HCT116 (cell line): ENCODE measurements around the gene MORN4. TPM values are rescaled to one million over a fixed set of nuclear protein-coding genes. Genes with fewer than 3 reads are reported as not detected.
A peak's percentile ranks its signal among the peaks of the same experiment; 100 is the strongest.

Source experiments
- ATAC-seq: fragments of 200-7000 bp; cut with Tn5 transposase; 2 replicates; pipeline ENCODE4 v1.9.1; 2020; ENCODE audit warnings: mild to moderate bottlenecking, moderate library complexity
- BruUV-seq: library from RNA; stranded (reverse); fragments of 400-500 nt; replicated peaks from 2 replicates; lab custom pipeline; 2021; lab: Mats Ljungman, UMichigan
- CTCF ChIA-PET: fragments of 300-600 bp; sonication (Branson Sonifier 250); formaldehyde crosslinking; loops from one replicate; lab custom pipeline; 2021; ENCODE audit warnings: antibody characterized with exemption; lab: Charles Lee
- POLR2A ChIA-PET: fragments of 300-600, 350-600 bp; sonication (Branson Sonifier 250); formaldehyde crosslinking; loops from one replicate; lab custom pipeline; 2021; ENCODE audit warnings: antibody characterized with exemption; lab: Charles Lee
- RAD21 ChIA-PET, 2 experiments: fragments of 300-600 bp; sonication (Branson Sonifier 250); formaldehyde crosslinking; loops; one replicate each; lab custom pipeline; 2023; ENCODE audit warnings: low total read pairs in 2 of 2; ENCODE audit not compliant: uncharacterized antibody in 2 of 2, unreplicated experiment in 2 of 2, low non-redundant PET in 1 of 2; lab: Charles Lee
- DNase-seq: peaks from one replicate; pipeline ENCODE4 v3.0.0-alpha.2; 2010; ENCODE audit warnings: low read depth, low spot score
- H2AFZ ChIP-seq: fragments of 200-600 bp; shearing (Covaris generic), sonication (generic); 2 replicates; pipeline ENCODE4 v1.6.1; 2017; ENCODE audit warnings: low read depth, mixed run types, mixed read lengths, antibody characterized with exemption, low read length; ENCODE audit not compliant: poor library complexity, severe bottlenecking
- H3K27ac ChIP-seq: 2 replicates; pipeline ENCODE4 v1.5.1; 2012; ENCODE audit warnings: low read depth, low read length
- H3K27me3 ChIP-seq: fragments of 200-600 bp; sonication (generic); 2 replicates; pipeline ENCODE4 v1.6.1; 2016; ENCODE audit warnings: mixed run types, low read length, mixed read lengths; ENCODE audit not compliant: insufficient read depth
- H3K36me3 ChIP-seq, 2 experiments: fragments of 200-500 bp in 1 of 2; fragments of 200-600 bp in 1 of 2; sonication (Bioruptor generic) in 1 of 2; sonication (generic) in 1 of 2; 2 replicates each; pipeline versions ENCODE4 v1.5.1 to v1.6.1; 2014 to 2016; ENCODE audit warnings: low read length in 2 of 2, inconsistent platforms in 1 of 2, mixed read lengths in 1 of 2, mixed run types in 1 of 2; ENCODE audit not compliant: insufficient read depth in 2 of 2, control insufficient read depth in 1 of 2
- H3K4me1 ChIP-seq, 2 experiments: fragments of 200-600 bp in 1 of 2; sonication (generic) in 1 of 2; 2 replicates each; pipeline versions ENCODE4 v1.5.1 to v1.6.1; 2012 to 2017; ENCODE audit warnings: low read length in 2 of 2, inconsistent platforms in 1 of 2, mild to moderate bottlenecking in 1 of 2, mixed read lengths in 1 of 2, mixed run types in 1 of 2, moderate library complexity in 1 of 2; ENCODE audit not compliant: insufficient read depth in 2 of 2, control insufficient read depth in 1 of 2
- H3K4me2 ChIP-seq: fragments of 200-600 bp; sonication (generic); 2 replicates; pipeline ENCODE4 v1.6.1; 2017; ENCODE audit warnings: mixed run types, low read length, mixed read lengths
- H3K4me3 ChIP-seq, 2 experiments: fragments of 200-600 bp in 1 of 2; sonication (generic) in 1 of 2; replicated peaks in 1 of 2; 2 replicates each; pipeline ENCODE4 v1.5.1; 2011 to 2016; ENCODE audit warnings: low read length in 2 of 2, control low read depth in 1 of 2, low read depth in 1 of 2, mild to moderate bottlenecking in 1 of 2, mixed read lengths in 1 of 2, mixed run types in 1 of 2
- H3K79me2 ChIP-seq: fragments of 200-600 bp; sonication (generic); 2 replicates; pipeline ENCODE4 v1.6.1; 2017; ENCODE audit warnings: mild to moderate bottlenecking, mixed run types, low read length, moderate library complexity, mixed read lengths; ENCODE audit not compliant: insufficient read depth
- H3K9ac ChIP-seq: fragments of 200-600 bp; sonication (generic); 2 replicates; pipeline ENCODE4 v1.6.1; 2016; ENCODE audit warnings: low read length, mixed read lengths
- H3K9me2 ChIP-seq: fragments of 200-600 bp; sonication (generic), shearing (Covaris generic); 2 replicates; pipeline ENCODE4 v1.6.1; 2017; ENCODE audit warnings: mixed run types, mild to moderate bottlenecking, moderate library complexity; ENCODE audit not compliant: insufficient read depth
- H3K9me3 ChIP-seq, 2 experiments: fragments of 200-500 bp in 1 of 2; fragments of 200-600 bp in 1 of 2; sonication (Bioruptor generic) in 1 of 2; sonication (generic) in 1 of 2; 2 replicates each; pipeline ENCODE4 v1.6.1; 2014 to 2017; ENCODE audit warnings: low read length in 2 of 2, mixed read lengths in 2 of 2, inconsistent platforms in 1 of 2, low read depth in 1 of 2, mild to moderate bottlenecking in 1 of 2, mixed run types in 1 of 2, moderate library complexity in 1 of 2; ENCODE audit not compliant: control insufficient read depth in 1 of 2, insufficient read depth in 1 of 2
- H4K20me1 ChIP-seq: fragments of 200-600 bp; sonication (generic), shearing (Covaris generic); 2 replicates; pipeline ENCODE4 v1.6.1; 2017; ENCODE audit warnings: mixed run types, mild to moderate bottlenecking, moderate library complexity; ENCODE audit not compliant: insufficient read depth
- CBX3 ChIP-seq: IDR thresholded peaks from 2 replicates; pipeline ENCODE4 v1.6.1; 2012; ENCODE audit warnings: low read depth
- CEBPB ChIP-seq: IDR thresholded peaks from 2 replicates; pipeline ENCODE4 v1.6.1; 2012; ENCODE audit warnings: low read depth
- ELF1 ChIP-seq: IDR thresholded peaks from 2 replicates; pipeline ENCODE4 v1.6.1; 2012; ENCODE audit warnings: low read depth, borderline replicate concordance
- EZH2phosphoT487 ChIP-seq: fragments of 200-600 bp; IDR thresholded peaks from 2 replicates; pipeline ENCODE4 v1.6.1; 2018; ENCODE audit warnings: antibody characterized with exemption, borderline replicate concordance
- FOSL1 ChIP-seq: IDR thresholded peaks from 2 replicates; pipeline ENCODE4 v1.6.1; 2012; ENCODE audit warnings: low read depth
- JUND ChIP-seq: IDR thresholded peaks from 2 replicates; pipeline ENCODE4 v1.6.1; 2012
- MAX ChIP-seq: IDR thresholded peaks from 2 replicates; pipeline ENCODE4 v1.6.1; 2012
- POLR2AphosphoS5 ChIP-seq: IDR thresholded peaks from 2 replicates; pipeline ENCODE4 v1.6.1; 2011; ENCODE audit warnings: mild to moderate bottlenecking, low read depth, low read length, moderate library complexity
- RAD21 ChIP-seq: IDR thresholded peaks from 2 replicates; pipeline ENCODE4 v1.6.1; 2012; ENCODE audit warnings: low read depth, mild to moderate bottlenecking
- SIN3A ChIP-seq: IDR thresholded peaks from 2 replicates; pipeline ENCODE4 v1.6.1; 2012; ENCODE audit warnings: low read depth
- YY1 ChIP-seq: IDR thresholded peaks from 2 replicates; pipeline ENCODE4 v1.6.1; 2011; ENCODE audit warnings: low read length, low read depth, moderate library complexity, mild to moderate bottlenecking; ENCODE audit not compliant: insufficient replicate concordance; ENCODE audit errors: extremely low read depth
- ZFX ChIP-seq: fragments of 450-650 bp; IDR thresholded peaks from 2 replicates; pipeline ENCODE4 v1.6.1; 2017
- ZNF274 ChIP-seq: fragments of 200-500 bp; sonication (Bioruptor generic); IDR thresholded peaks from 2 replicates; pipeline ENCODE4 v1.6.1; 2014; ENCODE audit warnings: mild to moderate bottlenecking, low read depth, low read length, inconsistent platforms
- intact Hi-C: fragments of 100-400 bp; cut with micrococcal nuclease; formaldehyde crosslinking; loops from 2 replicates; pipeline ENCODE4 v1.10.0; 2022
- total RNA-seq: library from RNA; stranded (reverse); gene quantifications from one replicate; pipeline ENCODE4 v1.2.1, GENCODE V29; 2021; ENCODE audit not compliant: unreplicated experiment
- TF ChIP-seq, protein P1 (sequence below): IDR thresholded peaks from 2 replicates; pipeline ENCODE4 v1.6.1; 2011; ENCODE audit warnings: mild to moderate bottlenecking, low read length, moderate library complexity; ENCODE audit not compliant: insufficient replicate concordance; ENCODE audit errors: extremely low read depth
- TF ChIP-seq, protein P2 (sequence below): IDR thresholded peaks from 2 replicates; pipeline ENCODE4 v1.6.1; 2012
- TF ChIP-seq, protein P3 (sequence below), 3 experiments: fragments of 200-600 bp in 1 of 3; sonication (generic) in 1 of 3; IDR thresholded peaks in 2 of 3; conservative IDR thresholded peaks in 1 of 3; 2 replicates each; pipeline ENCODE4 v1.5.1; 2012 to 2017; ENCODE audit warnings: low read depth in 2 of 3, low read length in 2 of 3, antibody characterized with exemption in 1 of 3, borderline replicate concordance in 1 of 3, control low read depth in 1 of 3, mild to moderate bottlenecking in 1 of 3, mixed read lengths in 1 of 3, mixed run types in 1 of 3, moderate library complexity in 1 of 3; ENCODE audit not compliant: insufficient read depth in 1 of 3

MORN4 gene
- total RNA-seq, 1 experiment from 2014 or later = 8.0 TPM

DNA sequence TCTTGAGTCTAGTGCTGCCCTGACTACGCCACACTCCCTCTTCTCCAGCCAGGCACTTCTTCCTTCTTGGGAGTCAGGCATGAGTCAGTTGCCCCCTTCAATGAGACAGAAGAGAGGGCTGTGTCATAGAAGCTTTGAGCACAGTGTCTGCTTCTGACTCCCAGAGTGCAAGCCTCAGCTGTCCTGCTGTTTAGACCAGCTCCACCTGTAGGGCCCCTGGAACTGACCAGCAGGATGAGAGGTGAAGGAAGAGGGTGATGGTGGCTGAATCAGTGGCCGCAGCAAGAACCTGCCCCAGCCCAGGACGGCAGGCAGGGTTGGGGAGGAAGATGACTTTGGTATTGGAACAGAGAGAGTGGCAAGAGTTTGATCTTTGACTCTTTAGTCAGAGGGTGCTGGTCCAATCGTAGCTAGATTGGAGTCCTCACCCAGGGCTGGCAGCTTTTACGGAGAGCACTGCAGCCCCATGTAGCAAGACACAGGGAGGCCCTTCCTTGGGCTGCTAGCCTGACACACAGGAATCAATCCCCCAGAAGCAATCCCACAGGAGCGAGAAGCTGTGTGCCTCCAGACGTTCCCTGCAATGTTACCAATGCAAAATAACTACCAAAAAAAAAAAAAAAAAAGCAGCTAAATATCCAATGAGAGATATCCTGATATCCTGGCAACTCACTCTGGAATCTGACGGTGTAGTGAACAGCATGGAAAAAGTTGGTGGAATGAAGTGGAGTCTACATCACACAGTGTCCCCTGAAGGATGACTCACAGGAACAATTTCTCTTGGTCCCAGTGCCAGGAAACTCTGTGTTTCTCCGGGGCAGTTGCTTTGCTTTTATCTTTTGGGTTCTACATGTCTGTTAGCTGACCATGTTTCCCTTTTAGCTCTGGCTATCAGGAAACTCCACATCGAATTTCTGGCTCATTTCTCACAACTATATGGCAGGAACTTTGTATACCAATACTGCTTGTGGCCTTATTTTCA lies 36.9 kb downstream of the MORN4 start (continued):
- TF ChIP-seq, protein P1, sequence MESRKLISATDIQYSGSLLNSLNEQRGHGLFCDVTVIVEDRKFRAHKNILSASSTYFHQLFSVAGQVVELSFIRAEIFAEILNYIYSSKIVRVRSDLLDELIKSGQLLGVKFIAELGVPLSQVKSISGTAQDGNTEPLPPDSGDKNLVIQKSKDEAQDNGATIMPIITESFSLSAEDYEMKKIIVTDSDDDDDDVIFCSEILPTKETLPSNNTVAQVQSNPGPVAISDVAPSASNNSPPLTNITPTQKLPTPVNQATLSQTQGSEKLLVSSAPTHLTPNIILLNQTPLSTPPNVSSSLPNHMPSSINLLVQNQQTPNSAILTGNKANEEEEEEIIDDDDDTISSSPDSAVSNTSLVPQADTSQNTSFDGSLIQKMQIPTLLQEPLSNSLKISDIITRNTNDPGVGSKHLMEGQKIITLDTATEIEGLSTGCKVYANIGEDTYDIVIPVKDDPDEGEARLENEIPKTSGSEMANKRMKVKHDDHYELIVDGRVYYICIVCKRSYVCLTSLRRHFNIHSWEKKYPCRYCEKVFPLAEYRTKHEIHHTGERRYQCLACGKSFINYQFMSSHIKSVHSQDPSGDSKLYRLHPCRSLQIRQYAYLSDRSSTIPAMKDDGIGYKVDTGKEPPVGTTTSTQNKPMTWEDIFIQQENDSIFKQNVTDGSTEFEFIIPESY = peak; percentile 41
- TF ChIP-seq EZH2phosphoT487 (no peak), ZNF274 (no peak), ZFX (no peak)

GRCh38 chr10:97593421-97593820 lies 39.9 kb downstream of the MORN4 start:
- H3K79me2 ChIP-seq = no peaks in the 10 kb centered on the region
- H4K20me1 ChIP-seq = no peaks in the 10 kb centered on the region
- no peak overlapping the region for H3K27ac ChIP-seq
- no peak overlapping the region for H3K4me2 ChIP-seq
- no peaks in the 10 kb centered on the region for H3K36me3 ChIP-seq
- POLR2A ChIA-PET = no interaction called here
- intact Hi-C loops = no loop called here
- RAD21 ChIA-PET = interaction anchor here in 1 of 2 experiments (0.7 kb wide), 1 partner anchor 21 kb away, joined by 3 read pairs; no protein-coding TSS in a partner anchor
- H2AFZ ChIP-seq = no peak overlapping the region
- ATAC-seq (no peak), DNase-seq (no peak)
- no TSS peak for BruUV-seq
- no peak overlapping the region for H3K9ac ChIP-seq
- no peaks in the 10 kb centered on the region for H3K9me2 ChIP-seq
- no peak overlapping the region for H3K4me3 ChIP-seq
- no peaks in the 10 kb centered on the region for H3K9me3 ChIP-seq
- no peaks in the 10 kb centered on the region for H3K27me3 ChIP-seq
- CTCF ChIA-PET = interaction anchor here (1.1 kb wide), 1 partner anchor 21 kb away, joined by 3 read pairs; the partner anchor contains the start of gene ANKRD2
- H3K4me1 ChIP-seq = peaks cover 27 to 36% of the 10 kb centered on the region in 2 experiments
- TF ChIP-seq, protein P2, sequence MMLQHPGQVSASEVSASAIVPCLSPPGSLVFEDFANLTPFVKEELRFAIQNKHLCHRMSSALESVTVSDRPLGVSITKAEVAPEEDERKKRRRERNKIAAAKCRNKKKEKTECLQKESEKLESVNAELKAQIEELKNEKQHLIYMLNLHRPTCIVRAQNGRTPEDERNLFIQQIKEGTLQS = no peak
- TF ChIP-seq SIN3A = no peak
- TF ChIP-seq MAX = no peak
- TF ChIP-seq ZFX = no peak
- TF ChIP-seq, protein P1 = no peak
- TF ChIP-seq, protein P3, sequence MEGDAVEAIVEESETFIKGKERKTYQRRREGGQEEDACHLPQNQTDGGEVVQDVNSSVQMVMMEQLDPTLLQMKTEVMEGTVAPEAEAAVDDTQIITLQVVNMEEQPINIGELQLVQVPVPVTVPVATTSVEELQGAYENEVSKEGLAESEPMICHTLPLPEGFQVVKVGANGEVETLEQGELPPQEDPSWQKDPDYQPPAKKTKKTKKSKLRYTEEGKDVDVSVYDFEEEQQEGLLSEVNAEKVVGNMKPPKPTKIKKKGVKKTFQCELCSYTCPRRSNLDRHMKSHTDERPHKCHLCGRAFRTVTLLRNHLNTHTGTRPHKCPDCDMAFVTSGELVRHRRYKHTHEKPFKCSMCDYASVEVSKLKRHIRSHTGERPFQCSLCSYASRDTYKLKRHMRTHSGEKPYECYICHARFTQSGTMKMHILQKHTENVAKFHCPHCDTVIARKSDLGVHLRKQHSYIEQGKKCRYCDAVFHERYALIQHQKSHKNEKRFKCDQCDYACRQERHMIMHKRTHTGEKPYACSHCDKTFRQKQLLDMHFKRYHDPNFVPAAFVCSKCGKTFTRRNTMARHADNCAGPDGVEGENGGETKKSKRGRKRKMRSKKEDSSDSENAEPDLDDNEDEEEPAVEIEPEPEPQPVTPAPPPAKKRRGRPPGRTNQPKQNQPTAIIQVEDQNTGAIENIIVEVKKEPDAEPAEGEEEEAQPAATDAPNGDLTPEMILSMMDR (IDR thresholded peaks at IDR 0.05 in 2 of 3, conservative IDR thresholded peaks at IDR 0.05 in 1 of 3; ENCODE audit: borderline replicate concordance in 1 of 3, insufficient read depth in 1 of 3, low read depth in 2 of 3, low read length in 2 of 3) = no peak
- TF ChIP-seq YY1 = no peak
- TF ChIP-seq ZNF274 = no peak
- no peak for TF ChIP-seq CEBPB
- TF ChIP-seq JUND = no peak
- TF ChIP-seq POLR2AphosphoS5 = no peak
- TF ChIP-seq EZH2phosphoT487 = no peak
- TF ChIP-seq ELF1 = no peak
- TF ChIP-seq CBX3 = no peak
- no peak for TF ChIP-seq FOSL1
- no peak for TF ChIP-seq RAD21
